ENCODE results near the gene NODAL. TPM values are rescaled to one million over a fixed set of nuclear protein-coding genes. Genes with fewer than 3 reads are reported as not detected.
A peak's percentile ranks its signal among the peaks of the same experiment; 100 is the strongest.

NODAL gene
- polyA plus RNA-seq, 1 donor from 2014 or later, result not detected

GRCh38 chr10:70404036-70404786, 37.3 kb downstream of the NODAL start, which contains the start of gene EIF4EBP2:
Gene EIF4EBP2 (plus strand): TSS chr10:70404145. CDS start chr10:70404402, 257 bp downstream.
- Mint-ChIP-seq H3K27me3 (no peaks in the 10 kb centered on the region), H3K27ac (peak within 1 kb of the TSS; percentile 69 to 92 (median 73)), H3K9me3 (no peaks in the 10 kb centered on the region), H3K36me3 (peaks cover 3% of the 10 kb centered on the region), H3K4me1 (peaks cover 30 to 35% (median 32%) of the 10 kb centered on the region in 3 donors), H3K4me3 (peak within 1 kb of the TSS; percentile 91 to 98 (median 96))

GRCh38 chr10:70403483-70404035, 37.9 kb downstream of the NODAL start:
- peak overlapping the region; percentile 91 to 98 (median 96) for H3K4me3 Mint-ChIP-seq
- peak overlapping the region; percentile 69 to 80 (median 73) for H3K27ac Mint-ChIP-seq
- peaks cover 25 to 34% (median 26%) of the 10 kb centered on the region in 3 donors for H3K4me1 Mint-ChIP-seq
- H3K9me3 Mint-ChIP-seq, result no peaks in the 10 kb centered on the region
- no peaks in the 10 kb centered on the region for H3K36me3 Mint-ChIP-seq
- H3K27me3 Mint-ChIP-seq, result no peaks in the 10 kb centered on the region

- Mint-ChIP-seq H3K36me3 (no peaks in the 10 kb centered on the region), H3K27me3 (peaks cover 2% of the 10 kb centered on the region), H3K4me3 (no peak overlapping the region), H3K27ac (no peak overlapping the region), H3K4me1 (peaks cover 3 to 11% (median 4%) of the 10 kb centered on the region in 3 donors), H3K9me3 (no peaks in the 10 kb centered on the region)
Measured at GRCh38 chr10:70399177-70399576, 42.3 kb downstream of the NODAL start.

GRCh38 chr10:70396140-70396539, 45.3 kb downstream of the NODAL start:
- peak overlapping the region in 1 of 4 donors; percentile 38 for H3K4me3 Mint-ChIP-seq
- H3K27me3 Mint-ChIP-seq, result peaks cover 5% of the 10 kb centered on the region
- H3K4me1 Mint-ChIP-seq, result no peaks in the 10 kb centered on the region
- no peak overlapping the region for H3K27ac Mint-ChIP-seq
- H3K36me3 Mint-ChIP-seq, result no peaks in the 10 kb centered on the region
- H3K9me3 Mint-ChIP-seq, result no peaks in the 10 kb centered on the region

- Mint-ChIP-seq H3K4me1 (peaks cover 0 to 5% (median 3%) of the 10 kb centered on the region in 3 donors), H3K27me3 (peaks cover 6% of the 10 kb centered on the region), H3K36me3 (no peaks in the 10 kb centered on the region), H3K9me3 (no peaks in the 10 kb centered on the region), H3K4me3 (no peak overlapping the region), H3K27ac (no peak overlapping the region)
Measured at GRCh38 chr10:70391654-70392053, 49.8 kb downstream of the NODAL start.

Other genes starting within 250 kb of the NODAL start
- gene PPA1, start 208.3 kb downstream of the NODAL start, polyA plus RNA-seq, result 76.4 TPM
- not detected for gene NPFFR1, start 157.7 kb downstream of the NODAL start, polyA plus RNA-seq
- gene LRRC20, start 59.1 kb downstream of the NODAL start, polyA plus RNA-seq, result 1.9 TPM
- gene EIF4EBP2, start 37.5 kb downstream of the NODAL start, polyA plus RNA-seq, result 39.6 TPM
- gene PALD1, start 37.1 kb upstream of the NODAL start, polyA plus RNA-seq, result 0.08 TPM
- gene PRF1, start 161.1 kb upstream of the NODAL start, polyA plus RNA-seq, result 24.3 TPM
- not detected for gene ADAMTS14, start 230.8 kb upstream of the NODAL start, polyA plus RNA-seq